ENCODE results near the gene WSCD1. TPM values are rescaled to one million over a fixed set of nuclear protein-coding genes. Genes with fewer than 3 reads are reported as not detected.

The WSCD1 gene
- total RNA-seq, 2 experiments from 2014 or later: not detected

DNA sequence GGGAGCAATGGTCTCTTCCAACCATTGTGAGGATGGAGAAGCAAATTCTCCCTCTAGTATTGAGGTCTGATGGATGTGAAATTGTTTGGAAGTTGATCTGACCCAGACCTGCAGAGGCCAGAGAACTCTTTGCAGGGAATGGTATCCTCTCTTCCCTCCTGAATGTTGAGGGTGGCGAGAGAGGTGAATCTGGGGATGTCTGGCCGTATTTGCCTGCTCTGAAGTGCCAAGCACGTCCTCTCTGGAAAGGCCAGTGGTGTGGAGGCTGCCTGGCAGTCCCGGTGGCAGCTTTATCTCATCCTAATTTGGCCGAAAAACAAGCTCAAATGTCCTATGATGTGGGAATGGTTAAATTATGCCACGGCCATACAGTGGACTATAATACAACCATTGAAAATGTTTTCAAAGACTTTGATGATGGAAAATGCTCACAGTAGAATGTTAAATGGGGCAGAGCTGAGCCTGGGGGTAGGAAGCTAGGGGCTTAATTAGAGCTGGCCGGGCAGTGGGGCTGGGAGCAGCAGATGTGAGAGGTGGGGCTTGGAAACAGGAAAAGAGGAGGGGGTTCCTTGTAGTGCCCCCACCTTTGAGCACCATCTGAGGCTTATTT lies 30.8 kb downstream of the WSCD1 start:
- no peaks in the 10 kb centered on the region for H3K9me2 ChIP-seq (ENCODE audit: insufficient read depth, low read length)
- H4K20me1 ChIP-seq (ENCODE audit: insufficient read depth, low read length): no peaks in the 10 kb centered on the region
- H3K27ac ChIP-seq (ENCODE audit: low read depth, low read length, poor library complexity, severe bottlenecking): no peak overlapping the region
- POLR2A ChIA-PET: no interaction called here
- no peaks in the 10 kb centered on the region for H3K36me3 ChIP-seq (ENCODE audit: insufficient read depth, low read length)
- intact Hi-C loops (cut with micrococcal nuclease; ENCODE audit: unreplicated experiment): no loop called here
- no peak overlapping the region for H3K4me2 ChIP-seq (ENCODE audit: low read length)
- no peaks in the 10 kb centered on the region for H3K79me2 ChIP-seq (ENCODE audit: insufficient read depth, low read depth, low read length)
- H3K4me1 ChIP-seq (ENCODE audit: insufficient read depth, low read length, poor library complexity, severe bottlenecking): no peaks in the 10 kb centered on the region
- no peak overlapping the region for H2AFZ ChIP-seq (ENCODE audit: low read length)
- DNase-seq (ENCODE audit: low spot score): no peak
- CTCF ChIA-PET (ENCODE audit: unreplicated experiment): no interaction called here
- BruUV-seq (replicated peaks): no TSS peak
- no peak overlapping the region for H3K4me3 ChIP-seq (ENCODE audit: low read depth, low read length, poor library complexity, severe bottlenecking)
- TF ChIP-seq EZH2phosphoT487 (IDR thresholded peaks at IDR 0.05; ENCODE audit: borderline replicate concordance, low read depth, low read length) (no peak), CTCF (conservative IDR thresholded peaks at IDR 0.05; ENCODE audit: low read length) (no peak)
- no peaks in the 10 kb centered on the region for H3K9me3 ChIP-seq (ENCODE audit: low read length)

DNA sequence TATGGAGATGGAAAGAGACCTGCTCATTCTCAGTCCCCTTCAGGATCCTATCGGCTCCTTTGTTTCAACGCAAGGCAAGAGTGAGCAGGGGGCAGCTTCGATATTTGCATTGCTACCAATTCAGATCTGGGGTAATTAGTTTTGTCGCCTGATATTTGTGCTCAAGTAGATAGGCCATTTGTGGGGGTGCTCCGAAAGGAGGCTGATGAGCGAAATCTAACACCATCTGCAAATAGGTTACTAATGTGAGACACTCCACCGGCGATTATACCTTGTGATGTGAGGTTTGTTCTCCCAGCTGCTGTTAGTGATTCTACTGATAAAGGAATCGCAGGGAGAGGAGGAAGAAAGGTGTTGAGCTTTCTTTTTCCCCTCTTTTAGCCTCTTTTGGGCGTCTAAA lies 31.5 kb downstream of the WSCD1 start:
- H3K4me3 ChIP-seq (ENCODE audit: low read depth, low read length, poor library complexity, severe bottlenecking): no peak overlapping the region
- DNase-seq (ENCODE audit: low spot score): no peak
- no TSS peak for BruUV-seq (replicated peaks)
- intact Hi-C loops (cut with micrococcal nuclease; ENCODE audit: unreplicated experiment): no loop called here
- H4K20me1 ChIP-seq (ENCODE audit: insufficient read depth, low read length): no peaks in the 10 kb centered on the region
- H3K4me1 ChIP-seq (ENCODE audit: insufficient read depth, low read length, poor library complexity, severe bottlenecking): no peaks in the 10 kb centered on the region
- H3K36me3 ChIP-seq (ENCODE audit: insufficient read depth, low read length): no peaks in the 10 kb centered on the region
- H3K9me2 ChIP-seq (ENCODE audit: insufficient read depth, low read length): no peaks in the 10 kb centered on the region
- TF ChIP-seq EZH2phosphoT487 (IDR thresholded peaks at IDR 0.05; ENCODE audit: borderline replicate concordance, low read depth, low read length): no peak
- no peak for TF ChIP-seq CTCF (conservative IDR thresholded peaks at IDR 0.05; ENCODE audit: low read length)
- H3K79me2 ChIP-seq (ENCODE audit: insufficient read depth, low read depth, low read length): no peaks in the 10 kb centered on the region
- no peak overlapping the region for H3K27ac ChIP-seq (ENCODE audit: low read depth, low read length, poor library complexity, severe bottlenecking)
- POLR2A ChIA-PET: no interaction called here
- H2AFZ ChIP-seq (ENCODE audit: low read length): no peak overlapping the region
- H3K9me3 ChIP-seq (ENCODE audit: low read length): no peaks in the 10 kb centered on the region; the same call in 1 of the 2 replicates
- CTCF ChIA-PET (ENCODE audit: unreplicated experiment): no interaction called here
- H3K4me2 ChIP-seq (ENCODE audit: low read length): no peak overlapping the region

GRCh38 chr17:6102615-6103014 lies 32.4 kb downstream of the WSCD1 start:
- Histone ChIP-seq H3K9me2 (ENCODE audit: insufficient read depth, low read length) (no peaks in the 10 kb centered on the region), H4K20me1 (ENCODE audit: insufficient read depth, low read length) (no peaks in the 10 kb centered on the region), H3K9me3 (ENCODE audit: low read length) (no peaks in the 10 kb centered on the region; the same call in 1 of the 2 replicates), H3K4me2 (ENCODE audit: low read length) (no peak overlapping the region), H3K27ac (ENCODE audit: low read depth, low read length, poor library complexity, severe bottlenecking) (no peak overlapping the region), H3K79me2 (ENCODE audit: insufficient read depth, low read depth, low read length) (no peaks in the 10 kb centered on the region), H2AFZ (ENCODE audit: low read length) (no peak overlapping the region), H3K36me3 (ENCODE audit: insufficient read depth, low read length) (no peaks in the 10 kb centered on the region), H3K4me1 (ENCODE audit: insufficient read depth, low read length, poor library complexity, severe bottlenecking) (no peaks in the 10 kb centered on the region), H3K4me3 (ENCODE audit: low read depth, low read length, poor library complexity, severe bottlenecking) (no peak overlapping the region)
- DNase-seq (ENCODE audit: low spot score): no peak
- no TSS peak for BruUV-seq (replicated peaks)
- ChIA-PET CTCF (ENCODE audit: unreplicated experiment) (no interaction called here), POLR2A (no interaction called here)
- intact Hi-C loops (cut with micrococcal nuclease; ENCODE audit: unreplicated experiment): no loop called here
- TF ChIP-seq CTCF (conservative IDR thresholded peaks at IDR 0.05; ENCODE audit: low read length): no peak

All from OCI-LY7 (cell line).